ENCODE data around the gene CBLN3.

Gene CBLN3

GRCh38 chr14:24378981-24379906, 50.2 kb downstream of the CBLN3 start:
- no peak for DNase-seq

DNA sequence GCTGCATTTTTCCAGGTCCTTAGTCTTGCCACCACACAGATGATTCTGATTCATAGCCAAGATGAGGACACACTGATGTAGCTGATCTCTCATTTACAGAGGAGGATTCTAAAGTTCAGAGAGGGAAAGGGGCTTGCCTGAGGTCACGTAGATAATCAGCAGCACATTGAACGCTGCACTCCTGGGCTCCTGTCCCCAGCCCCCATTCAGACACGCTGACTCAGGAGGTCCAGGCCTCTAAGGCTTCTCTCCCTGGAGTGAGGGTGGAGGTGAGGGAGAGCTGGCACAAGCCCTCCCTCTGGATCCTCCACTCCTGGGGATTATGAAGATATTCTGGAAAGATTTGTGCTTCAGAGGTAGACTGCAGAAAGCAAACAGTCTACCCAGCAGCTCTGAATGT, 51.1 kb downstream of the CBLN3 start:
- no peak for DNase-seq

DNA sequence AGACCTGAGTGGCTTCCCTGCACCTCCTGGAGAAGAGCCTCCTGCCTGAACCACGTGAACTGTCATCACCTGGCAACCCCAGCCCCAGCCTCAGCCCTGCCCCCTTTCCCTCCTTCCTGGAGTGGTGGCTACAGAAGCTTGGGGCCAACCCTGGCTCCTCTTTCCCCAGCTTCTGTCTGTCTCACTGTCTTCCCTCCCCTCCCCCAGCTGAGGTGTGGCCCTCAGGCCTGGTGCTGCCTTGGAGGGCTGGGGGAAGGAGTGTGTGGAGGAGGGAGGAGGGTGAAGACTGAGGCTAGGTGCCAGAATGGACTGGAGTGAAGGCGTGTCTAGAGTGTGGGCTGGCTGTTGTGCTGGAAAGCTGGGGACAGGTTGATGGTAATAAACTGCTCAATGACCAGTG, 51.8 kb downstream of the CBLN3 start:
- DNase-seq = no peak

DNA sequence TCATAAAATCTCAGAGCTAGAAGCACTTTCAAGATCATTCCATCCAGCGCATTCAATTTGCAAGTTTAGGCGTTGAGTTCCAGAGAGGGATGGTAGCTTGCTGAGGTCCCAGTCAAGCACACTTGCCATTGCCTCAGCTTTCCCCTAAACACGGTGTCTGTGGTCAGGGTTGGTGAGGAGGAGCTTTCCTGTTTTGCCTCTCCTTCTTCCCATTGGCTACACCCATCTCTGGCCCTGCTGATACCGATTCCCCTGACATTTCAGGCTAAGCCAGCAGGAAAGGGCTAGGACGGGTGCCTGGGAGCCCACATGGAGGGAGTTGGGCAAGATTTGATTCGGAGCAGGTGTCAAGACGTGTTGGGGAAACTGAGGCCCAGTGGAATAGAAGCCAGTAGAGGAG, 52.3 kb downstream of the CBLN3 start:
- no peak for DNase-seq
